Medulla oblongata (tissue), 1 donor: ENCODE measurements around the gene SLC27A1.
"Not testable (repeated sequence)": the region's sequence is repeated elsewhere in the genome, so short reads cannot be mapped to it uniquely, and the experiment has no call there.

Source experiments
- DNase-seq: peaks from one replicate; pipeline ENCODE4 v3.0.0-alpha.2; 2015; ENCODE audit errors: extremely low spot score

The SLC27A1 gene

DNA sequence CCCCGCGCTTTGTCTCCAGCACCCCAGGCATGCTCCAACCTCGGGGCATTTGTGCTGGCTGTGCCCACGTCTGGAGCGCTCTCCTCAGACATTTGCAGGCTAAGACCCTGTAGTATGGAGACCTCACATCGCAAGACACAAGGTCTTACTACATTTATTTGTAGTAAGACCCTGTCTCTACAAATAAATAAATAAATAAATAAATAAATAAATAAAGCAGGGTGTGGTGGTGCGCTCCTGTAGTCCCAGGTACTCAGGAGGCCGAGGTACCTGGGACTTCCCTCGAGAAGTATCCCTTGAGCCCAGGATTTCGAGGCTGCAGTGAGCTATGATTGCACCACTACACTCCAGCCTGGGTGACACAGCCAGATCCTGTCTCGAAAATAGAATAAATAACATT lies 14.2 kb upstream of the SLC27A1 start:
- no peak for DNase-seq

- DNase-seq = no peak
These were observed 12.7 kb upstream of the SLC27A1 start for GRCh38 chr19:17457616-17458015.

DNA sequence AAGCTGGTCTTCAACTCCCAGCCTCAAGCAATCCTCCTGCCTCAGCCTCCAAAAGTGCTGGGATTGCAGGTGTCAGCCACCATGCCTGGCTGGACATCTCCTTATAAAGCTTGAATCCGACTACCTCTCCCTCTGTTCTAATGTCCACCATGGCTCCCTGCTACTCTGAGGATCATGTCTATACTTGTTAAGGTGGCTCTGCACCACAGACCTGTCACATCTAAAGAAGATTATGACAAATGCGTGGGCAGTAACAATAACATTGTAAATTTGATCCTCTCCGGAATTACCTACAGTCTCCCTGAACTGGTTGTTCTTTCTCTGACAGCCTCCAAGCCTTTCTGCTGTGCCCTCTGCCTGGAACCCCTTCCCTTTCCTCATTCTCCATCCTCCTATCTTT lies 11.4 kb upstream of the SLC27A1 start:
- no peak for DNase-seq

DNA sequence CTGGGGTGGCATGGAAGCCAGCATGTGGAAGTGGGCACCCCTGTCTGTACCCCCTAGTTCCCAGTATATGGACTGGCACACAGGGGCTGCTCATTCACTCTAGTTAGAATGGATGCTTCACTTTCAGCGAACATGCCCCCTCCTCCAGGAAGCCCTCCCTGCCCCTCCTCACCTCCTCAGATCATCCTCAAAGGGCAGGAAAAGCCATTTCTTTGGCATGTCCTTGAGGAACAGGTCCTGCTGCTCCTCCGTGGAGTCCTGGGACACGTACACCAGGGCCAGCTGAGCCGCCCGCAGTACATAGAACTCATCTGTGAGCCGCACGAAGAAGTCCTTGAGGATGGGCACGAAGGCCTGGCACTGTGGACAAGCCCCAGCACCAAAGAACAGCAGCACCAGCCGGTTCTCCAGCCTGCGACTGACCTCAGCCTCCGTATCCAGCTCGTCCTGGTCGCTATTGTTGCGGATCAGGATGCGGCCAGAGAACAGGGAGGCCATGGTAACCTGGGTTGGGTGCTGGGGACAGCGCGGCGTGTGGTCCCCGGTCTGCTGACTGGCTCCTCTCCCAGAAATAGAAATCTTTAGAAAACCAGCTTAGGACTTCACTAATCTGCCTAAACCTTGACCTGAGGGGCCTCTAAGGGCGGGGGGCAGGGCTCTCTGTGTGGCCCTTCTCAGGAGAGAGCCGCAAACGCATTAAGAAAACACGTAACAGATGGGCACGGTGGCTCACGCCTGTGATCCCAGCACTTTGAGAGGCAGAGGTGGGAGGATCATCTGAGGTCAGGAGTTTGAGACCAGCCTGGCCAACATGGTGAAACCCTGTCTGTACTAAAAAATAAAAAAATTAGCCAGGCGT lies 9.7 kb upstream of the SLC27A1 start, which contains the start of gene NXNL1:
TSS of gene NXNL1 (minus strand) at position 555 of the 859 bp plus-strand sequence. CDS start at position 498, 57 bp downstream.
- DNase-seq = no peak

DNA sequence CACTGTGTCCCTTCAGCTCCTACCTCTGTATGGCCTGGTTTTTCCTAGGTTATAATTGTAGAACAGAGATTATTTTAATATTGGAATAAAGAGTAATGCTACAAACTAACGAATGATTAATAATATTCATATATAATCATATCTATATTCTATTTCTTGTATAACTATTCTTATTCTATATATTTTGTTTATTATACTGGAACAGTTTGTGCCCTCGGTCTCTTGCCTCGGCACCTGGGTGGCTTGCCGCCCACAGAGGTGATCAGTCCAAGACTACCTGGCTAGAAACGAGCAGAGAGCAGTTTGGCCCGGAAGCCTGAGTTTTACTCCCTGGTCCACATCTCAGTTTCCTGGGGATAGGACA lies 3.9 kb upstream of the SLC27A1 start:
- no peak for DNase-seq

GRCh38 chr19:17467471-17468301 lies 2.6 kb upstream of the SLC27A1 start:
- no peak for DNase-seq

GRCh38 chr19:17468302-17469091 lies 1.8 kb upstream of the SLC27A1 start:
- DNase-seq = peak; percentile 80

DNA sequence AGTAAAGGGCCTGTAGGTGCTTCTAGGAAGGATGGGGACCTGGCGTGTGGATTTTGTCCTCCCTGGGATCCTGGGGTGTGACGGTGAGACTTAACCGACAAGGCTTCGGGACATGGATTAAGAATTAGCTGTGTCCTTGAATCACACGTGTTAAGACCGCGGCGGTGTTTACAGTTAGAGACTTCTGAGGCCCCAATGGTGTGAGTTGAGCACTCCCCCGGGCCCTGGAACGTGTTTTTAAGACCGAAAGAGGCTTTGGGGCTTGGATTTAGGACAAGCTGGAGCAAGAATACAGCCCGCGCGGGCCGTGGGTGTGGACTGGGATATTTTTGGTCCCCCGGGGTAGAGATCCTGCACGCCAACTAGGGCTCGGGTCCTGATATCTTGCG lies 1.2 kb upstream of the SLC27A1 start:
- DNase-seq = no peak

- DNase-seq = peak; percentile 92
These were observed 750 bp upstream of the SLC27A1 start for GRCh38 chr19:17469481-17470067.

GRCh38 chr19:17471410-17472125 lies 1.2 kb downstream of the SLC27A1 start:
- DNase-seq = no peak

DNA sequence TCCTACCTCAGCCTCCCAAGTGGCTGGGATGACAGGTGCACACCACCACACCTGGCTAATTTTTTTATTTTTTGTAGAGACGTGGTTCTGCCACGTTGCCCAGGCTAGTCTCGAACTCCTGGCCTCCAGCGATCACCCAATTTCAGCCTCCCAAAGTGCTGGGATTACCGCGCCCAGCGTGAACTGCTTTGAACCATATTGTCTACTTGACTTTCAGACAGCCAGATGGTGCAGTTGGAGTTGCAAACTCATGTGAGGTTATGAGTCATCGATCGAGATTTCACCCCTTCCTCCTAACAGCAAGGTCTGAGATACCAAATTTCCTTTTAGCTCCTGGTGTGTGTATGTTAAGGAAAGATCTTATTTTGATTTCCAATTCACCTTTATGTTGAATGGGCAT lies 2.7 kb downstream of the SLC27A1 start:
- DNase-seq = no peak

DNA sequence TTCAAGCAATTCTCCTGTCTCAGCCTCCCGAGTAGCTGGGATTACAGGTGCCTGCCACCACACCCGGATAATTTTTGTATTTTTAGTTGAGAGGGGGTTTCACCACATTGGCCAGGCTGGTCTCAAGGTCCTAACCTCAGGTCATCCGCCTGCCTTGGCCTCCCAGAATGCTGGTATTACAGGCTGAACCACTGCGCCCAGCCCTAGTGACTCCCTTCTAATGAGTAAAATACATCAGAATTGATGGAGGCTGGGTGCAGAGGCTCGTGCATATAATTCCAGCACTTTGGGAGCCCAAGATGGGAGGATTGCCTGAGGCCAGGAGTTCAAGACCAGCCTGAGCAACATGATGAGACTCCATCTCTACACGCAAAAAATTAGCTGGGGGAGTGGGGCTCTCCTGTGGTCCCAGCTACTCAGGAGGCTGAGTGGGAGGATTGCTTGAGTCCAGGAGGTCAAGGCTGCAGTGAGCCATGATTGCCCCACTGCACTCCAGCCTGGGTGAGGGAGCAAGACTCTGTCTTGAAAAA lies 4.8 kb downstream of the SLC27A1 start:
- DNase-seq = not testable (repeated sequence)

- DNase-seq = peak; percentile 96
These were observed 5.3 kb downstream of the SLC27A1 start for GRCh38 chr19:17475541-17476115.

- DNase-seq = peak; percentile 74
These were observed 9.0 kb downstream of the SLC27A1 start for GRCh38 chr19:17479325-17479791.

- no peak for DNase-seq
These were observed 11.7 kb downstream of the SLC27A1 start for GRCh38 chr19:17481986-17482385.

- no peak for DNase-seq
These were observed 12.7 kb downstream of the SLC27A1 start for GRCh38 chr19:17482877-17483604.

GRCh38 chr19:17483605-17484002 lies 13.3 kb downstream of the SLC27A1 start:
- DNase-seq = no peak

DNA sequence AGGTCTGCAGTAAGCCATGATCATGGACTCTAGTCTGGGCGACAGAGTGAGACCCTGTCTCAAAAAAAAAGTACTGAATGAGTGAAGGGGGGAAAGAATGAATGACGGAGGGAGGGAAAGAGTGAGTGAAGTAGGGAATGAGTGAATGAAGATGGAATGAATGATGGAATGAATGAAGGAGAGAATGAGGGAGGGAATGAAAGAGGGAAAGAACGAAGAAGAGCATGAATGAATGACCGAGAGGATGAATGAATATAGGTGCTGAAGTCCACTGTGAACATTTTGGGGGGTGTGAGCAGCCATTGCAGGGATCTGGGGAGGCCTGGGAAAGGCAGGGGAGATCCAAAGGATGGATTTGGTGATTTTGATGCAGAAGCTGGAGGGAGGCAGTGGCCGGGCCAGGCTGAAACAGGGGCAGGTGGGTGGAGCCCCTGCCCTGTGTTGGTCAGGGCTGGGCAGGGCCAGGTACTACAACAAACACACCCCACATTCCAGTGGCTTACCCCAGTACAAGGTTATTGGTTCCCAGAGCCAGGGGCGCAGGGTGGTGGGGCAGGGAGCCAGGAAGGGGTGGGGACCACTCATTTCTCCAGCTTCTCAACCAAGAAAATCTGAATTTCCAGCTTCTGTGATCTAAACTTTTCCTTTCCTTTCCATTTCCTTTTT lies 14.3 kb downstream of the SLC27A1 start:
- no peak for DNase-seq
